ENCODE data around the gene PIK3R6. TPM values are rescaled to one million over a fixed set of nuclear protein-coding genes. Genes with fewer than 3 reads are reported as not detected.

The PIK3R6 gene
- polyA plus RNA-seq, 10 donors, result 2.8 to 7.9 (median 4.7) TPM

DNA sequence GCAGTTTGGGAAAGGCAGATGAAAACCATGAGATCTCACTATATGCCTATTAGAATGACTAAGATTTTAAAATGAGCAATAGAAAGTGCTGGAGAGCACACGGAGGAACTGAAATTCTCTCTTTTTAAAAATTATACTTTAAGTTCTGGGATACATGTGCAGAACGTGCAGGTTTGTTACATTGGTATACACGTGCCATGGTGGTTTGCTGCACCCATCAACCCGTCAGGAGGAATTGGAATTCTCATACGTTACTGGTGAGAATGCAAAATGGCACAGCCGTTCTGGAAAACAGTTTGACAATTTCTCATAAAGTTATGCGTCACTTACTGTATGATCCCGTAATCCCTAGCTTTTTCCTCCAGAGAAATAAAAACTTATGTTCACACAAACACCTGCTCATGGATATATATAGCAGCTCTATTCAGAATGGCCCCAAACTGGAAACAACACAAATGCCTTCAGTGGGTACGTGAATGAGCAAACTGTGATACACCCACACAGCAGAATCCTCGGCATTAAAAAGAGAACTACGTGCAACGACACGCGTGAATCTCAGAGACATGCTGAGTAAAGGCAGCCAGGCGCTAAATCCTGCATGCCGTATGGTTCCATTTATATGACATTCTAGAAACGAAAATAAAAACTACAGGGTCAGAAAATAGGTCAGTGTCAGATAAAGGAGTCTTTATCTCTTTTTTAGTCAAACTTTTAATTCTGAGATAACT is 11.8 kb downstream of the PIK3R6 start:
- no peak for DNase-seq

DNA sequence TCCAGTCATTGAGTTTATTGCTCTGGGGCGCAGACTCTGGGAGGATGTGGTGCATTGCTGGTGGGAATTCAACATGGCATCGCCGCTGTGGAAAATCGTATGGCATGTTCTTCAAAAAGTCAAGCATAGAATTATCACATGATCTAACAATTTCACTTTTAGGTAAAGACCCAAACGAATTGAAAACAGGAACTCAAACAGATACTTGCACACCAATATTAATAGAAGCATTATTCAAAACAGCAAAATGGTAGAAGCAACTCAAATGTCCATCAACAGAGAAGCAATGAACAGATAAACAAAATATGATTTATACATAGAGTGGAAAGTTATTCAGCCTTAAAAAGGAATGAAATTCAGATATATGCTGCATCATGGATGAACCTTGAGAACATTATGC is 15.9 kb downstream of the PIK3R6 start:
- no peak for DNase-seq

DNA sequence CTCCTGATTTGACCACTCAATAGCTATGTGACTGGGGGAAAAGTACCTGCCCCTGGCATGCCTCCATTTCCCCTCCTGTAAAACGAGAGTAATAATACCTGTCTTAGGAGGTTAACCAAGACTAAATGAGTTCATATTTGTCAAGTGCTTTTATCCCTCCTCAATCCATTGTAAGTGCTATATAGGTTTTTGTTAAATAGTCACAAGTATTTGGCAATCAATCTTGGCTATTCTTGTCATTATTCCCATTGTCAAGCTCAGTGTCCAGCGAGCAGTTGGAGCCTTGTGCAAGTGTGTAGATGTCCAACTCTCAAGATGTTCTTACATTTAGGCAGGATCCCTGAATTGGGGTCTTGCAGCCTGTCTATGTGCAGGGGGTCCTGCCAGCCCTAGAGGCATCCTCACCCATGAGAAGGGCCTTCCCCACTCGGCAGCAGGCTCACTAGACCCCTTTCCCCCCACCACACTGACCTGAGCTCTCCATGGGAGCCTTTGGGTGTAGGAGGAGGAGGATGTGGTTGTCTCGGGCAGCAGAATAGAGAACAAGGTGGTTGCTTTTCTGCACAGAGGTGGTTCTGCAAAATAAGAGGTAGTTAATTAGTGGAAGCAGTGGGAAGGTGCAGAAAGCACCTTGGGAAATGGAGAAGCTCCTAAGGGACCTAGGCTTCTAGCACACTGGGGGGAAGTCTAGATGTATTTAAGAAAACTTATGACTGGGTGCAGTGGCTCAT is 18.0 kb downstream of the PIK3R6 start:
- DNase-seq, result no peak

DNA sequence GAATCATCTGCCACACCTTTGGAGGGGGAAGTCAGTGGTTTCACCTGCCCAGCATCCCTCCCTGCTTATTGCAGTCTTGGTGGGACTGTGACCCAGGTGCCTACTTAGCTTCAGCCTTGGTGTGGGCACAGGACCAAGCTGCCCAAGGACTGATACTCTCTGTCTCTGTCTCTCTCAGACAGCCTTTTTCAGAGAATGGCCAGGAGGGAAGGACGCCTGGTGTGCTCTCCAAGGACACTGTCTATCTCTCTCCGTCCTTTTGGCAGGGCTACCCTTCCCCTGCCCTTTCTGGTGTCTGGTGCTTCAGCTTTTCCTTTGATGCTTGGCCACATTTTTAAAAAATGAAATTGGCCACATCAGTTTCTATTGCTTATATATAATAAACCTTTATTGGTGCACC is 19.6 kb downstream of the PIK3R6 start:
- DNase-seq, result no peak

DNA sequence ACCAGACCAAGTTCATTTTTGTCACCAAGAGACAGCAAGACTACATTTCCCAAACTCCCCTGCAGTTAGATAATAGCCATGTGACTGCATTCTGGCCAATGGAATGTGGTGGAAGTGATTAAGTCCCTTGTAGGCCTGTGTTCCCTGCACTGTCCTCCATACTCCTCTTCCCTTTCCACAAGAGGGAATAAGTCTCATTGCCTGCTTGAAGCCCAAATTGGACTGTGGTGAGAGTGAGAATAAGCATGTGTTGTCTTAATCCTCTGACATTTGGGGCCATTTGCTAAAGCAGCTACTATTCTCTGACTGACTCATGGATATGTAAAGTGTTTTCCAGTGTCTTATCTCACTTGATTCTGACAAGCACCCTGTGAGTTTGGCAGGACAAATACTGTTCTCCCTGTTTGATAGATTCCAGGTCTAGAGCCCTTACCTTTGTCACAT is 20.7 kb downstream of the PIK3R6 start:
- peak in 1 of 3 donors; percentile 16 for DNase-seq

DNA sequence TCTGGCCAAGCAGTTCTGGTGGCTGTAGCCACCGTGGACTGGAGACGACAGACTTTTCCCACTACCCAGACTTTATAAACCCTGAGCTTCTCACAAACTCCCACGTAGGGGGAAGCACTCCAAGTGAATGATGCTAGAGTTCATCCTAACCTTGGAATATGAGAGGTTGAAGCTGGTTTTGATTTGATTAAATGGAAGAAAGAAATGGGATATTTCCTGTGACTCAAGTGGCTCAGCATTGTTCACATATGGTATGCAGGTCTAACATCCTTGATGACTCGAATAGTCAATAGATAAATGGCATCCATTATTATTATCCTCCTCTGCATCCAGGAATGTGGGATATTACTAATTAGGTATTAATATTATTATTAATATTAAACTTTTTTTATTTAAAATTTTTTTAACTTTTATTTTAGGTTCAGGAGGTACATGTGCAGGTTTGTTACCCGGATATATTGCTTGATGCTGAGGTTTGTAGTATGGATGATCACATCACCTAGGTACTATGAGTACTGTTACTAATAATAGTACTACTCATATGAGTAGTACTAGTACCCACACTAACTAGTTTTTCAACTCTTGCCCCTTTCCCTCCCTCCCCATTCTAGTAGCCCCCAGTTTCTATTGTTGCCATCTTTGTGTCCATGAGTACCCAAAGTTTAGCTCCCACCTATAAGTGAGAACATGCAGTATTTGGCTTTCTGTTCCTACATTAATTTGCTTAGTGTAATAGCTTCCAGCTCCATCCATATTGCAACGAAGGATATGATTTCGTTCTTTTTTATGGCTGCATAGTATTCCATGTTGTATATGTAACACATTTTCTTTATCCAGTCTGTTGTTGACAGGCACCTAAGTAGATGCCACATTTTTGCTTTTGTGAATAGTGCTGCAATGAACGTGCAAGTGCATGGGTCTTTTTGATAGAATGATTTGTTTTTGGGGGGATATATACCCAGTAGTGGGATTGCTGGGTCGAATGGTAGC is 22.9 kb downstream of the PIK3R6 start:
- DNase-seq, result no peak

DNA sequence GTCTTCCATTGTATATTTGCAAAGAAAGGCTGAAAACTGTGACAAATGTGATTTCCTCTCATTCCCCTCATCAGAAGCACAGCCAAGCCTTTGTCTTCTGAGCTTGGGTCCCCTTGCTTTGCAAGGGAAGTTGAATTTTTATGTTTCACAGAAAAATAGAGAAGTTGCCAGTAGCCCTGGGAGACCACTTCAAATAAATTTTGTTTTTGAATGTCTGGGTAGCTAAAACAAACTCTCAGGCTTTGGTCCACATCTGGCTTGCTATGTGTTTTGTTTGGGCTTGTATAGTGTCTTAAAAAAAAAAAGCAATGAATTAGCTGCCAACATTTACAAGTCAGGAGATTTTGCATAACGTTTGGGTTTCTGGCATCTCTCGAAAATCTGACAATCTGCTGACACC is 24.1 kb downstream of the PIK3R6 start:
- DNase-seq, result no peak

GRCh38 chr17:8841844-8842243 is 25.6 kb downstream of the PIK3R6 start:
- DNase-seq, result no peak

- DNase-seq, result no peak
Observed at GRCh38 chr17:8839410-8839935, 28.0 kb downstream of the PIK3R6 start.

- DNase-seq, result no peak
Observed at GRCh38 chr17:8838551-8839095, 28.9 kb downstream of the PIK3R6 start.

DNA sequence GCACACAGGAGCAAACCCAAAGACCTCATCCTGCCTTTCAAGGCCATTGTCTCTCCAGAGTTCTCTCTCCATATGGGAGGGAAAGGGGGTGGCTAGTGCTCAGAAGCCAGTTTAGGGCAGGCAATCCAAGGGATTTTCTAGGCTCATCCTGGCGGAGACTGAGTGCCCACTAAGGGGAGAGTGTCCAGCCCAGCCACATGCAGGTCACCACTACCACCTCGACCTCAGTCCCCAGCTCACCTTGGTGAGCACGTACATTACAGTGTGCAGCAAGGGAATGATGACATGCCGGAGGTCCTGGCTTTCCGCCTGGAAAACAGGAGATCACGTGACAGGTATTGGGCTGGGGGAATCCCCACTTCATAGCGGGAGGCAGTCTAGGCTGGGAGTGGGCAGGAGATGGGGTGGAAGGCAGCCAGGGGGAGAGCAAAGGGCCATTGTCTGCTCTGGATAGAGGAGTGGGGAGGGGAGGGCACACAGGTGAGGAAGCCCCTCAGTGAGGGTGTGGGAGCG is 29.9 kb downstream of the PIK3R6 start:
- DNase-seq, result no peak

DNA sequence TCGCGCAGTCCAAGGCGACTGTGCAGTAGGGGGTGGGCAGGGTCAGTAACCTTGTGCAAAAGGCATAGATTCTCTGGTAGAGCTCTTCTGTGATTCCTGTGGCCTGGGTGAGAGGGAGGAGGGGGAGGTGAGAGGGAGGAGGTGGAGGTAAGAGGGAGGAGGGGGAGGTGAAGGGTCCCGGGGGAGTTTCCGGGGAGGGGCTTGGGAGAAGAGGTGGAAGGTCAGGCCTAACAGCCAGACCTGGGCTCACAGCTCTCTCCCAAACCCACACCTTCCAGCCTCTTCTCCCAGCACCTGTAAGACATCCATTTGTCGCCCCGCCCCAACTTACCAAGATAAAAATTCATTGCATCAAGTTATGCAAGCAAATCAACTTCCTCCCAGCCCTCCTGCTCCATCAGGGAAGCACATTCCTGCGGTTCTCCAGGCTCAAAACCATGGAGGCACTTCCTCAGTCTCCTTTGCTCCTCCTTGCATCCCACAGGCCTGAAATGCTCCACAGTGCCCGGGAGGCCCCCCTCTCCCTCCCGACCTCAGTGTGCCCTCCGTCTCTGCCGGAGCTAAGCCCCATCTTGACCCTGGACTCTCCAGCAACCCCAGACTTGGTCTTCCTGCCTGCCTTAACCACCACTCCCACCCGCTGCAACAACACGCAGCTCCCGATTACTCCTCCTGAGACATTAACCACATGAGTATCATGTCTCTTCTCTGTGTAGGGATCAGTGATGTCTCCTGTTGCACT is 30.5 kb downstream of the PIK3R6 start:
- no peak for DNase-seq

DNA sequence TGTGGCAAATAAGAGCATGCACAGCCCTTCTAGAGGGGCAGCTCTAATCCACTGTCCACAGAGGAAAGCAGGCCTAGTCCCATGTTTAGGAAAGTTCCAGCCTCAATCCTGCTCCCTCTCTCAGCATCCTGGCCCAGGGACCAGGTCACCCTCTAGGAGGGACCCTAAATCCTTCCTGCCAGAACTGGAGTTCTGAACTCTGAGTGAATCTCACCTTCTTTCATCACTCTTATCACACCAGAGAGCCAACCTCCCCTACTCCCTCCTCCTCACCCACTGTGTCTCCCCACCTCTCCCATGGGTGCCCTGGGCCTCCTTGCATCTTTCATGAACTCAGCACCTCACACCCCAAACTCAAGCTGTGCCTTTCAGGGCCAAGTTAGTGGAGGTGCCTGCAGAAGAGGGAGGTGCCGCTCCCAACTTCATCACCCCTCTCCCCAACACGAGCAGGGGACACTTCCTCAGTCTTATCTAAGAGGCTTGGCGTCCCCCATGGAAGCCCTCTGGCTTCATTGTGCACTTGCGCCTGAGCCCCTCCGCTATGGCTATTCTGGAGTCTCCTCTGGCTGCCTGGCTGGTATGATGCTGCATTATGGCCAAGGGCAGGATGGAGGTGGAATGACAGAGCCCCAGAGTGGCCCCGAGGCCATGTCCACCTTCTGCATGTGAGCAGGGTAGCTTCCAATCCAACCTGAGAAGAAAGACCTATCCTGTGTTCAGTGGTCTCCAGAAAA is 31.7 kb downstream of the PIK3R6 start:
- DNase-seq, result no peak

DNA sequence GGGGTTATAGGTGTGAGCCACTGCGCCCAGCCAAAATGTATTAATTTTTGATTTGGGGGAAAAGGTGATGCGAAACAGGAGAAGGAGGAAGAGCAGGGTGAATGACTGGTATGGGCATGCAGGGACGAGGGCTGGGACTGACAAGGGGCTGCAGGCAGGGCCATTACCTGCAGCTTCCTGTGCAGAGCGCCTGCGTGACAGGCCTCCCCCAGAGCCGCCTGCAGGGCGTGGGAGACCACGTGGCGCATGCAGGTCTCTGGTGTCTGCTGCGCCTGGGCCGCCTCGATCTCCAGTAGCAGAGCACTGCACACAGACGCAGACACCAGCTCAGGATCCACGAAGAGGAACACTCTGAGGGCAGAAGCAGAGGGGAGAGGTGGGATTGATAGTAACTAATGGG is 32.4 kb downstream of the PIK3R6 start:
- DNase-seq, result no peak

GRCh38 chr17:8832711-8833352 is 34.6 kb downstream of the PIK3R6 start:
- DNase-seq, result no peak

DNA sequence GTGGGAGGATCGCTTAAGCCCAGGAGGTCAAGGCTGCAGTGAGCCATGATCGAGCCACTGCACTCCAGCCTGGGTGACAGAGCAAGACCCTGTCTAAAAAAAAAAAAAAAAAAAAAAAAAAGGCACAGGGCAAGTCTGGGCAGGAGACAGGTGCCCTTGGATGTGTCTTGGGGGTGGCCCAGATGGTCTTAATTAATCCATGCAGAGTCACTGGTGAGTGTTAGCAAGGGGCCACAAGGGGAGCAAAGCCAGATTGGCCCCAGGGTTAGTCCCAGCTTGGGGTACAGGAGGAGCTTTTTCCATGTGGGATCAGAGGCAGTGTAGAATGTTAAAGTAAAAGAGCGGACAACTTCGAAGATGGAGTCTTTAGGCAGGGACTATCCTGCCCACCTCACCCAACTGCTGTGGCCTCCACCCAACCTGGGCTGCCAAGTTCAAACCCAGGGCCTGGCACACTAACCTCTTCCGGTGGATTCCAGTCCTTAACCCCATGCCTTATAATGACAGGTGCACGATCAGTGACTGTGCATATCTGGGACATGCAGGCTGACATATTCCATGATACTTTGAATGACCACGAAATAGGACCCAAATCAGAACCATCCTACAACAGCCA is 36.1 kb downstream of the PIK3R6 start:
- no peak for DNase-seq

GRCh38 chr17:8830141-8830540 is 37.3 kb downstream of the PIK3R6 start:
- DNase-seq, result no peak

- no peak for DNase-seq
Observed at GRCh38 chr17:8829036-8829941, 38.2 kb downstream of the PIK3R6 start.
